ENCODE measurements around the gene ZNF391.
"Not testable (repeated sequence)": the region's sequence is repeated elsewhere in the genome, so short reads cannot be mapped to it uniquely, and the experiment has no call there.

The ZNF391 gene

DNA sequence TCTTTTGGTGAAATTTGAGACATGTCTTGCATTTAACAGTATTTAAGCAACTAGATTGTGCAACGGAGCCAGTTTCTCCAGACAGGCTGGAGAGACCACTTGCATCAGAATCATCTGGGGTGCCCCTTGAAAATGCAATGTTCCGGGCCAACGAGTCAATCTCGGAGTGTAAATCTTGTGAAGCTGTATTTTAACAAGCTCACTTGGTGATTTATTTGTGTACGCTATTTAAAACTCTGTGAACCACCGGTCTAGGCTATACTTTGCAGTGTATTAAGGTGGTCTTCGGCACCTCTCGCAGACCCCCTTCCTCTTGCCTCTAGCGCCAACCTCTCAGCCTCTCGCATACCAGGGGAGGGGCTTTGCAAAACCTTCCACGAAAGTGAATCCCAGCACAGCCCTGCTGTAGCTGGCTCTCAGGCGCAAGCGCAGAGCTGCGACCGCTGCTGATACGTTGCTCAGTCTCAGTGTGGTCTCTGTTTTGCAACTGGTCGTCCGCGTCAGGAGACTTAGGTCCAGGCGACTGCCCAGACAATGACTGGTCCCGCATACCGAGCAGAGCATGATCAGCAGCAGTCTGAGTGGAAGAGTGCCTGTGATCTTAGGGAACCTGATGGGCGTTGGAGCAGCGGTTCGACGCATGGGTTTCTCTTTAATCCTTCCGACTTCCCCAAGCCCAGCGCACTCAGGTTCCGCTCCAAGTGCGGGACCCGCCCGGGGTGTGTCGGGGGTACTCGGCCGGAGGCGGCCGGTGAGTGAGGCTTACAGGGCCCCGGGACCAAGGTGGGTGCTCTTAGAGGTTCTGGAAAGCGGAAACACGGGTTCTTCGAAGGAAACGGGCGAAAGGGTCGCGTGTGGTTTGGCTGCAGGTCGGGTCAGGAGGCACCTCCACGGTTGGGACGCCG lies at the start of gene ZNF391:
Gene ZNF391 (plus strand): TSS at position 467 of the 905 bp plus-strand sequence. CDS start 11,612 bp downstream, outside the sequence.
- DNase-seq: peak; percentile 59

DNA sequence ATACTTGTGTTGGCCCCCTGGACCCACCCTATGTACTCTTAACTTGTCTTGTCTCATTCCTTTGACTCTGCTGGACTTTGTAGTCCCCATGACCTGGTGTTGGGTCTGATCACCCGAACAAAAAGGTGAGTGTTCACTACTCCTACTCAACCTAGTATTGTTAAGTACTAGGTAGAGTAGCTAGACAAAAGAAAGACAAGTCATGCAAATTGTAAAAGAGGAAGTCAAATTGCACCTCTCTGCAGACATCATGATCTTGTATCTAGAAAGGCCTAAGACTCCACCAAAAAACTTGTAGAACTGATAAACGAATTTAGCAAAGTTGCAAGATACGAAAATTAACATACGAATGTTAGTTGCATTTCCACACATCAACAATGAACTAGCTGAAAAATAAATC lies 35.7 kb upstream of the ZNF391 start:
- DNase-seq: no peak

DNA sequence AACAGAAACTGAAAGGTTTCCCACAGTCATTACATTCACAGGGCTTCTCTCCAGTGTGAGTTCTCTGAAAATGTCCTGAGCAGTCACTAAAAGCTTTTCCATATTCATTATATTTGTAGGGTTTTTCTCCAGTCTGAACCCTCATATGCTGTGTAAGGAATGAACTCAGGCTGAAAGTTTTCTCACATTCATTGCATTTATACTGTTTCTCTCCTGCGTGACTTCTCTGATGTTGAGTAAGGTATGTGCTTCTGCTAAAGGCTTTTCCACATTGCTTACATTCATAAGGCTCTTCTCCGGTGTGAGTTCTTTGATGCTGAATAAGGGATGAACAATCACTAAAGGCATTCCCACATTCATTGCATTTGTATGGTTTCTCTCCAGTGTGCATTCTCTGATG lies 29.8 kb upstream of the ZNF391 start:
- DNase-seq: no peak

DNA sequence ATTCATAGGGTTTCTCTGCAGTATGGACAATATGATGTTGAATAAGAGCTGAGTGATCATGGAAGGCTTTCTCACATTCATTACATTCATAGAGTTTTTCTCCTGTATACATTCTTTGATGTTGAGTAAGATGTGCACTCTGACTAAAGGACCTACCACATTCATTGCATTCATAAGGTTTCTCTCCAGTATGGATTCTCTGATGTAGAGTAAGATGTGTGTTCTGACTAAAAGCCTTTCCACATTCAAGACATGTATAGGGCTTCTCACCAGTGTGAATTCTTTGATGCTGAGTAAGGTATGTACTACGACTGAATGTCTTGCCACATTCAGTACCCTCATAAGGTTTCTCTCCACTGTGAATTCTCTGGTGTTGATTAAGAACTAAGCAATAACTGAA lies 29.3 kb upstream of the ZNF391 start:
- no peak for DNase-seq

DNA sequence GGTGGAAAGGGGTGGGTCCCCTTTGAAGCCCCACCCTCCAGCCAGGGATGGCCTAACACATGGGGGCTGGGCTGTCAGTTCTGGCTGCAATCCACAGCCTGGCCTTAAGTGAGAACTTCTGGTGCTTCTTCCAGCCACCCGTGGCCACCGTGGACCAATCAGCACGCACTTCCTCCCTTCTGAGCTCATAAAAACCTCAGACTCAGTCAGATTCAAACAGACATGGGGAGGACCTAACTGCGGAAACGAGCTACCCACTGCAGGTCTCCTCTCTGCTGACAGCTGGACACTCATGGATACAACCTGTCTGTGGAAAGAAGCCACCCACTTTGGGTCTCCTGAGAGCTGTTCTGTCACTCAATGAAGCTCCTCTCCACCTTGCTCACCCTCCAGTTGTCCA lies 20.4 kb upstream of the ZNF391 start:
- no peak for DNase-seq

DNA sequence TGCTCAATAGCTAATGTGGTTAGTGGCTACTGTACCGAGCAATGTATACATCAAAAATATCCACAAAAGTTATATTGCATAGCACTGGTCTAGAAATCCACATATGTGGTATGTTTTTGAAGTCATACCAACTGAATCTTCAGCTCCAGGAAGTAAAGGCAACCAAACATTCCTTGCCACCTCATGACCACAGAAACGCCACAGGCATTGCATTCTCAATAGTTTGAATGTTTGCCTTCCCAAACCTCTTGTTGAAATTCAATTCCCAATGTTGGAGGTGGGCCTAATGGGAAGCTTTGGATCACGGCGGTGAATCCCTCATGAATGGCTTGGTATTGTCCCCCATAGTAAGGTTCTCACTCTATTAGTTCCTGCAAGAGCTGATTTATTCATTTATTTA lies 18.2 kb upstream of the ZNF391 start:
- DNase-seq: no peak

DNA sequence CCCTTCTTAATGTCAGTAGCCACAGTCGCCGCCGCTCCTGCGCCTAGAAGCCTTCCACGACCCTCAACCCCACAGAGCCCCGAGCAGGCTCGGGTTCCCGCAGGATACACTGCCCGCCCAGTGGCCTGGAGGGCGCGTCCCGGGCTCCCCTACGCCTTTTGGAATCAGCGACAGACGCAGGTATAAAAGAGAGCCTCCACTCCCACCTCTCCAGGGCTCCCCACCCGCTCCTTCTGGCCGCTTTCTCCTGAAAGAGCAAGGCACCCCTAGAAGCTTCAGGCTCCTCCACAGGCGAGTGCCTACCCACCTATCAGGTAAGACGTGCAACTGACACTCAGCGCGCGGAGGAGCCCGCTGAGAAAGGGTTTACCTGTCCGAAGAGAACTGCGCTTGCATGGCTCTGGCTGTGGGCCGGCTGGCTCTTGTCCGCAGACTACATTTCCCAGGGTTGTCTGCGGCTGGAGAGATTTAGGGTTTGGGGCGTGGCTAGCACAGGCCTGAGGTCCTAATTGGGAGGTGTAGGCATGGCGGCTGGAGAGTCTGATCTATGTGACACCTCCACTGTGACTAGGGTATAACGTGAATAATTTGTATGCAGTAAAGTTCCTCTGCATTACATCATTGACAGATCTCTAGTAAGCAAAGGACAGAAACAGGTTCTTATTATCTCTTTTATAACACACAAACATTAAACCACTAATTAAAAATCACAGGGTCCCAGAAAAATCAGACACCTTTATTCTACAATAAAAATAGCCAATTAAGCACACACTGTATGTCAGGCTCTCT lies 13.5 kb upstream of the ZNF391 start:
- peak; percentile 34 for DNase-seq

DNA sequence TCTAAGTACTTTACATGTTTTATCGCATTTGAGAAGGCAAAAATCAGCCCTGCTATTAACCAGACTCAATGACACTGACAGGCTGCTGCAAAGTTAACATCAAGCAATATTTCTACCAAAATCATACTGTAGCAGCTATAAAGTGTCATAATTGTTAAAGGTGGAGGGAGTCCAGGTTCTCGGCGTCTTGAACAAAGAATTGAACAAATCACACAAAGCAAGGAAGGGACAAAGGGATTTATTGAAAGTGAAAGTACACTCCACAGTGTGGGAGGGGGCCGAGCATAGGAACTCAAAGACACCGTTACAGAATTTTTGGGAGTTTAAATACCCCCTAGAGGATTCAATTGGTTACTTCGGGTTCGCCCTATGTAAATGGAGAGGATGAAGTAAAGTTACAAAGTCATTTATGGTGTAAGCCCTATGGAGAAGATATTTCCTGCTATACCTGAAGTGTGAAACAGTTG lies 12.9 kb upstream of the ZNF391 start:
- DNase-seq: no peak

DNA sequence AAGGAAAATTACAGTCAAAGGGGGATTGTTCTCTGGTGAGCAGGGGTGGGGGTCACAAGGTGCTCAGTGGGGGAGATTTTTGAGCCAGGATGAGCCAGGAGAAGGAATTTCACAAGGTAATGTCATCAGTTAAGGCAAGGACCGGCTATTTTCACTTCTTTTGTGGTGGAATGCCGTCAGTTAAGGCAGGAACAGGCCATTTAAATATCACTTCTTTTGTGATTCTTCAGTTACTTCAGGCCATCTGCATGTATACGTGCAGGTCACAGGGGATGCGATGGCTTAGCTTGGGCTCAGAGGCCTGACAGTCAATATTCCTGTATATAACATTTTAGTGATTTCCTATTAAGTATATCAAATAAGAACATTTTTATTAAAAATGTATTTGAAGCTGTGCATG lies 10.2 kb upstream of the ZNF391 start:
- DNase-seq: not testable (repeated sequence)

DNA sequence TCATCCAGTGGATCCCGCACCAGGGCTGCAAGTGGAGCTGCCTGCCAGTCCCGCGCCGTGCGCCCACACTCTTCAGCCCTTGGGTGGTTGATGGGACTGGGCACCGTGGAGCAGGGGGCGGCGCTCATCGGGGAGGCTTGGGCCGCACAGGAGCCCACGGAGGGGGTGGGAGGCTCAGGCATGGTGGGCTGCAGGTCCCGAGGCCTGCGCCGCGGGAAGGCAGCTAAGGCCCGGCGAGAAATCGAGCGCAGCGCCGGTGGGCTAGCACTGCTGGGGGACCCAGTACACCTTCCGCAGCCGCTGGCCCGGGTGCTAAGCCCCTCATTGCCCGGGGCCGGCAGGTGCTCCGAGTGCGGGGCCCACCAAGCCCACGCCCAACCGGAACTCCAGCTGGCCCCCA lies 7.6 kb upstream of the ZNF391 start:
- not testable (repeated sequence) for DNase-seq

DNA sequence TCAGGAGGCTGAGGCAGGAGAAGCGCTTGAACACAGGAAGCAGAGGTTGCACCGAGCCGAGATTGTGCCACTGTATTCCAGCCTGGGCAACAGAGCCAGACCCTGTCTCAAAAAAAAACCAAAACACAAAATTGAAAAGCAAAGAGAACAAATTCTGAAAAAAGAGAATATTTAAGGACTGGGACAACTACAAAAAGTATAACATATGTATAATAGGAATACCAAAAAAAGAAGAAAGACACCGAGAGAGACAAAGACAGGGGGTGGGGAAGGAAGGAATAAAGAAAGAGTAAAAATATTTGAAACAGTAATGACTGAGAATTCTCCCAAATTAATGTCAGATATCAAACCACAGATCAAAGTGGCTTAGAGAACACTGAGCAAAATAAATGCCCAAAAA lies 5.5 kb upstream of the ZNF391 start:
- DNase-seq: no peak

DNA sequence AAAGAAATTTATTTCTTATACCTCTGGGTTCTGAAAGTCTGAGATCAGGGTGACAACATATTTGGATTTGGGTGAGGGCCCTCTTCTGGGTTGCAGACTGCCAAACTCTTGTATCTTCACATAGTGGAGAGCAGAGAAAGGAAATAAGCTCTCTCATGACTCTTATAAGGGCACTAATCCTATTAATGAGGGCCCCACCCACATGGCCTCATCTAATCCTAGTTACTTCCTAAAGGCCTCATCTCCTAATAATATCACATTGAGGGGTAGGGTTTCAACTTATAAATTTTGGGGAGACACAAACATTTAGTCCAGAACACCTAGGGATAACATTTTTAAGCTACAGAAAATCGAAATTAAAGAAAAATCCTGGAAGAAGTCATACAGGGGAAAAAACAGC lies 5.1 kb upstream of the ZNF391 start:
- no peak for DNase-seq

DNA sequence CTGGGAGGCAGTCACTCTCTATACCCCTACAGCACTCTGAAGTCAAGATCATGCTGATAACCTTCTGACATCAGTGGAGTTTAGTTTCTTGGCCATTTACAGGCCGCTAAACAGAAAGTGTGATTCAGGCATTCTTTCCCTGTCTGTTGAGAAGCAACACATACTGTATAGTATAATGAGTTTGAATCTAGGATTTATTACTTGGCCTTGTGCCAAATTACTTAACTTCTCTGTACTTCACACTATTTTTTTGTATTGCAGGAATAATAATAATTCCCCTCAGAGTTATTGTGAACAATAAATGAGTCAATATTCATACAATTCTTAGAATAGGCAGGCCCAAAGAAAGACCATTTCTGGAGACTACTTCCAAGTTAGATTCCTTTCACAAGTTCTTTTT lies 4.1 kb downstream of the ZNF391 start:
- DNase-seq: no peak

DNA sequence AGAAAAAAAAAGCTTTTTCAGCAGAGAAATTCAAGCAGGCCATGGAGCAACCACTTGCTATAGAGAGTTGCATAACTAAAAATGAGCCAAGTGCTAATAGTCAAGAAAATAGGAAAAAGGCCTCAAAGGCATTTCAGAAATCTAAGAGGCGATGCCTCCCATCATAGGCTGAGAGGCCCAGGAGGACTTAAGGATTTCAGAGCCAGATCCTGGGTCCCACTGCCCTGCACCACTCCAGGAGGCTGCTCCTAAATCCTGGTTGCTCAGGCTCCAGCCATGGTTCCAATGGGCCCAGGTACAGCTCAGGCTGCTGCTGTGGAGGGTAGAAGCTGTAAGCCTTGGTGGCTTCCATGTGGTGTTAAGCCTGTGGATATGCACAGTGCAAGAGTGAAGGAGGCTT lies 5.5 kb downstream of the ZNF391 start:
- DNase-seq: no peak

DNA sequence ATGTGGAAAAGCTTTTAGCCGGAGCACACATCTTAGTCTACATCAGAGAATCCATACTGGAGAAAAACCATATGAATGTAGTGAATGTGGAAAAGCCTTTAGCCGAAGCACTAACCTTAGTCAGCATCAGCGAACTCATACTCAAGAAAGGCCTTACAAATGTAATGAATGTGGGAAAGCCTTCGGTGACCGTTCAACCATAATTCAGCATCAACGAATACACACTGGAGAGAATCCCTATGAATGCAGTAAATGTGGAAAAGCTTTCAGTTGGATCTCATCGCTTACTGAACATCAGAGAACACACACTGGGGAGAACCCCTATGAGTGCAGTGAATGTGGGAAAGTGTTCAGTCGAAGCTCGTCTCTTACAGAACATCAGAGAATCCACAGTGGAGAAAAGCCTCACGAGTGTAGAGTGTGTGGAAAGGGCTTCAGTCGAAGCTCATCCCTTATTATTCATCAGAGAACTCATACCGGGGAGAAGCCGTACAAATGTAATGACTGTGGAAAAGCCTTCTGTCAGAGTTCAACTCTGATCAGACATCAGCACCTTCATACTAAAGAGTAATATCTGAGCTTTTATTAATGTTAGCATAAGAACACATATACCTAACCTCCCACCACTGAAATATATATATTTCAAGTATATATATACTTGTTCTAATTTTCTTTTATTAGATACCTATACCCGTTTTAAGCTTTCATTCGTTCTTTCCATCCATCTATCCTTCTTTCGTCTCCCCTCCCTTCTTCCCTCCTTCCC lies 12.5 kb downstream of the ZNF391 start:
- DNase-seq: no peak

DNA sequence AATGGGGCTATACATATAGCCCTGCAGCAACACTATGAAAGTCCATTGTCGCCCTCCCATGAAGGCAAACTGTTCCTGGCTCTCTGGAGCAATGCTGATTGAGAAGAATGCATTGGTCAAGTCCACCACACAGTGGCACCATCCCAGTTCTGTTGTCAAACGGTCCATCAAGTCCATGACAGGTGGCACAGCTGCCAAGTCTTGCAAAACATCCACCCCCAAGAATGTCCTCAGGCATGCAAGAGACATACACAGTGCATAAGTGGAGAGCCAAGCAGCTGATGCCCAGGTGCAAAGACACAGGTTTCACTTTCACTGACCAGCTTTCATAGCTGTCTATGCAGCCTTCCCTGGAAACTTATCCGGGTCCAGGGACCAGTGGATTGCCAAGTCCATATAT lies 17.5 kb downstream of the ZNF391 start:
- no peak for DNase-seq

DNA sequence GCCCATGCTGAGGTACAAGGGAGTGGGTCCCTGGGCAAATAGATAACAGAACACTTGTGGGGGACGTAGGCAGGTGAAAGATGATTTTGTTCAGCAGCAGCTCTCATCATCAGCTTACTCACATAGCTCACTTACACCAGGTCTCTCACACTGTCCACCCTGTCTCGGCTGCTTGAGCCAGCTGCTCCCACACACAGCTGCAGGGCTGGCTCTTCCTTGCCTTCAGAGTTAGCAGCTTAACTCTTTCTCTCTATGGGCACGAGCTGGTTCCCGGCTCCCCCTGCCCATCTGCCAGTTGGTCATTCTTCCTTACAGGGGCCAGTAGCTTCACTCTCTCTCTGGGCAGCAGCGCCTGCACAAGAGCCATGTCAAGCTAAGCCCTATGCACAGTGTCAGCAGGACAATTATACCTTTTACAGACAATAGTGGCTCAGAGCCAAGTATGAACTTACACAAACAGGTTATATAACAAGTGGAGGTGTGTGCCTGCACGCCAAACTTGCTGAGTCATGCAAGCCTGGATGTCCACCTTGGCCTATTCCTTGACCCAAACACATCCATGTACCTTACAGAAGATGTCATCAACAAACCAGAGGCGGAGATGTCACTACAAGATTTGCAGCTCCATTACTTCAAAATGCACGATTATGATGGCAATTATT lies 18.7 kb downstream of the ZNF391 start:
- DNase-seq: peak; percentile 11

DNA sequence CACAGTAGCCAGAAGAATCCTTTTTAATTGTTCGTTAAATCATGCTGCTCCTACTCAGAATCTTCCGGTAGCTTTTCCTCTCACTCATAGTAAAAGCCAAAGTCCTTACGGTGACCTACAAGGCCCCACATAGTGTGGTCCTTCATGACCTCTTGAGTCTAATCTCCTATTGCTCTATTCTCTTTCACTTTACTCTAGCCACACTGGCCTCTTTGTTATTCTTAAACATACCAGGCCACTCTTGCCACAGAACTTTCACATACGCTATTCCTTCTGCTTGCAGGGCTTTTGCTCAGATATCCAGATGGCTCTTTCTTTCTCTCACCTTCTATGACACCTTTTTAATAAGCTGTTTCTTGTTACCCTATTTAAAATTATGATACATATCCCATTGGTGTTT lies 25.7 kb downstream of the ZNF391 start:
- no peak for DNase-seq

DNA sequence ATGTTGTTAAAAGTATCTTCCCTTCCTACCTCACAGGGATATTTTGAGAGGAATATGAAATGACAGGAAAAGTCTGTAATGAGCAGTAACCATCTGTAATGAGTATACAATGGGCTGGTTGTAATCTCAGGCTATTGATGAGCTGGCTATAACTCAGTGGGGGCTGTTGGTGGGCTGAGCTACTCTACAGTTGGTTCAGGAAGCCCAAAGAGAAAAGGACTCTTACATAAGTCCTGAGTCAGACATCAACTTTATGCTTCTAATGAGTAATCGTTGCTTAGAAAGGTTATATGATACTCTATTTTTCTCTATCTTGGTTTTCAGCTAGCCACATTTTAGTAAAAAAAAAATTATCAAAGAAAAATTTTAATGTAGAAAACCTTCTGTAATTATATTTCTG lies 26.4 kb downstream of the ZNF391 start:
- no peak for DNase-seq

DNA sequence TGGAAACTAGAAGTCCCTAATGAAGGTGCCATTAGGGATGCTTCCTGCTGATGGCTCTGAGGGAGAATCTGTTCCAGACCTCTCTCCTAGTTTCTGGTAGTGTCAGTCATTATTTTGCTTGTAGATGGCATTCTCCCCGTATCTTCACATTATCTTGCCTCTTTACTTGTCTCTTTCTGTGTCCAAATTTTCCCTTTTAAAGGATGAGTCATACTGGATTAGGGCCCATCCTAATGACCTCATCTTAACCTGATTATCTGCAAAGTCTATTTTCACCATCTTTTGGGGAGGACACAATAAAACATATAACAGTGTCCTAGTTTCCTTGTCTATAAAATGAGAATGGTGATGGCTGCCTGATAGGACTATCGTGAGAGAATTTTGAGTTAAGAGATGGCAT lies 27.3 kb downstream of the ZNF391 start:
- DNase-seq: no peak

DNA sequence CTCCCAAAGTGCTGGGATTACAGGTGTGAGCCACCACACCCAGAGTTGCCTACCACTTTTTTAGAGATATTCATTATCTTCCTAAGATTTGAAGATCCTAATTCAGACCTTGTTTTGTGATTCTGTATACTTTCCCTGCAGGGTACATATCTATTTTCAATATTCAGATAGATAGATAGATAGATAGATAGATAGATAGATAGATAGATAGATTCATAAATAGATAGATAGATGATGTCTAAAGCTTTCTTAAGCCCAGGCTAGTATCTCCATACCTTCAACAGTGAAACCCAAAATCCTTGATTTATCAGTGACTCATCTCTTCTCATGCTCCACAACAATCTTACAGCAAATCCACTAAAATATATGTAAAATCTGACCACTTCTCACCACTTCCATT lies 30.8 kb downstream of the ZNF391 start:
- DNase-seq: no peak

DNA sequence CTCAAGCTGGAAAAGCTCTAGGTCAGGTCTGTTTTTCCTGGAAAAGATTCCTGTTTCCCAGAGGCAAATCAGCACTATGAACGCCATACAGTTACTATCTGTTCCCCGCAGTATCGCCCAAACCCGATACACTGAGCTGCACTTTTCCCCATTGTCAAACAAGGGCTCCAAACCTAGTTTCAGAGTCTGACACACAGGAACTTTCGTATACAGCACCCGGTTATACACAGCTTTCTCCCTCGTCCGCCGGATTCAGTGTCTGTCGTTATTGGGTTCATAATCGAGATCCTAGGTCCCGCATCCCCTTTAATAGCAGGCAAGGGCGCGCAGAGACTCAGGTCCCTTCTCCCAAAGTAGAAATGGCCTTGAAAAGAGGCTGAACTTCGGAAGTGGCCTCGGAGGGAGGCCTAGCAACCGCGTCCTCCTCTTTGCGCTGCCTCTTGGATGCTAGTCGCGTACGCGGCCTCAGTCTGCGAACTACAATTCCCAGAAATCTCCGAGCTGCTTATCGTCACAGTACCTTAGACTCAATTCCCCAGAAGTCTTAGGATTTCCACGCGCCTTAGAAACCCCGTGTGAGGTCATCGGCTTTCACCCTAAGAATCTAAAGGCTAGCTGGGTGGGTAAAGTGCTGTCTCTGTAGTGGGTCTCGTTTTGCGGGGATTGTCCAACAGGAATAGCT lies 34.2 kb downstream of the ZNF391 start:
- DNase-seq: no peak

All from DMS53 (cell line).